Measurements from ENCODE around the gene CABYR. TPM values are rescaled to one million over a fixed set of nuclear protein-coding genes. Genes with fewer than 3 reads are reported as not detected.

CABYR gene, protein sequence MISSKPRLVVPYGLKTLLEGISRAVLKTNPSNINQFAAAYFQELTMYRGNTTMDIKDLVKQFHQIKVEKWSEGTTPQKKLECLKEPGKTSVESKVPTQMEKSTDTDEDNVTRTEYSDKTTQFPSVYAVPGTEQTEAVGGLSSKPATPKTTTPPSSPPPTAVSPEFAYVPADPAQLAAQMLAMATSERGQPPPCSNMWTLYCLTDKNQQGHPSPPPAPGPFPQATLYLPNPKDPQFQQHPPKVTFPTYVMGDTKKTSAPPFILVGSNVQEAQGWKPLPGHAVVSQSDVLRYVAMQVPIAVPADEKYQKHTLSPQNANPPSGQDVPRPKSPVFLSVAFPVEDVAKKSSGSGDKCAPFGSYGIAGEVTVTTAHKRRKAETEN
- total RNA-seq = 1 to 10 TPM in 1 of 2 donors, not detected in 1; 1.6 TPM

DNA sequence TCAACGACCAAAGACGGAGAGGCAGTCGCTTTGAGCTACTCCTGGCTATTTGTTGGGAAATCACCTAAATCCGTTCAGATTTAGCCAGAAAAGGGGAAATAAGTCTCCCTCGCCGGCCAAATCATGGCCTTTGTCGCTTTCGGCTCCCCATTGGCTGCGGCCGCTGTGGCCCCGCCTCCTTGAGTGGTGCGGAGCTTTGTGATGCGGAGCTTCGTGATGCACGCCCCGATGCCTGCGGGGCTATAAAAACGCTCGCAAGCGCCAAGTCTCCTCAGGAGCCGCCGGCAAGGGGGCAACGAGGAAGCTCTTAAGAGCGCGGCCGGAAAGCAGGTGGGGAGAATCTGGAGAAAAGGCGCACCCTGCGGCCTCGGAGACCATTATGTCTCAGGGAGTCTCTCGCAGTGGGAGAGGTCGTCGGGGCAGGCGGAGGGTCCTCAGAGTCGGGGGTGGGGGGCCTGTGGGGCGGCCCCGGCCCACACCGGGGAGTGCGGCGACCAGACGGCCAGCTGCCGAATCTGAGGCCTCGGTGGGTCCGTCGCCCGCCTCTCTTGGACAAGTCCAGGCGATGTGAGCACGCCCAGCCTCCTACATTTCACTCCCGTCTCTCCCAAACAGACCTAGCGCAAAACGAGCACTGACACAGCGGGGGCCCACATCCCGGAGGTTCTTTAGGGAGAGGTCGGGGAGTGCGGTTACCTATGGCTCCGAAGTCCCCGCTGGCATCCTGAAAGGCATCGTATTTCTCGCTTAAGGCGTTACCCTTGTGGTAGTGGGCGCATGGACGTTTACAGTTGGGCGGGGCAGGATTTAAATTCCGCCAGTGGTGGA lies at the start of gene CABYR:
Gene CABYR (plus strand): TSS at position 274 of the 828 bp plus-strand sequence. CDS start 4,053 bp downstream, outside the sequence.
- TF ChIP-seq, protein P1, sequence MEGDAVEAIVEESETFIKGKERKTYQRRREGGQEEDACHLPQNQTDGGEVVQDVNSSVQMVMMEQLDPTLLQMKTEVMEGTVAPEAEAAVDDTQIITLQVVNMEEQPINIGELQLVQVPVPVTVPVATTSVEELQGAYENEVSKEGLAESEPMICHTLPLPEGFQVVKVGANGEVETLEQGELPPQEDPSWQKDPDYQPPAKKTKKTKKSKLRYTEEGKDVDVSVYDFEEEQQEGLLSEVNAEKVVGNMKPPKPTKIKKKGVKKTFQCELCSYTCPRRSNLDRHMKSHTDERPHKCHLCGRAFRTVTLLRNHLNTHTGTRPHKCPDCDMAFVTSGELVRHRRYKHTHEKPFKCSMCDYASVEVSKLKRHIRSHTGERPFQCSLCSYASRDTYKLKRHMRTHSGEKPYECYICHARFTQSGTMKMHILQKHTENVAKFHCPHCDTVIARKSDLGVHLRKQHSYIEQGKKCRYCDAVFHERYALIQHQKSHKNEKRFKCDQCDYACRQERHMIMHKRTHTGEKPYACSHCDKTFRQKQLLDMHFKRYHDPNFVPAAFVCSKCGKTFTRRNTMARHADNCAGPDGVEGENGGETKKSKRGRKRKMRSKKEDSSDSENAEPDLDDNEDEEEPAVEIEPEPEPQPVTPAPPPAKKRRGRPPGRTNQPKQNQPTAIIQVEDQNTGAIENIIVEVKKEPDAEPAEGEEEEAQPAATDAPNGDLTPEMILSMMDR (IDR thresholded peaks at IDR 0.05) = no peak
- H3K9me3 ChIP-seq = no peaks in the 10 kb centered on the region
- peak; percentile 72 for DNase-seq
- H3K27ac ChIP-seq = no peak within 1 kb of the TSS
- peak within 1 kb of the TSS; percentile 63 for H3K4me3 ChIP-seq
- H3K36me3 ChIP-seq = no peaks in the 10 kb centered on the region
- H3K9ac ChIP-seq (ENCODE audit: low read depth in 2 of 2, low read length in 2 of 2) = peak within 1 kb of the TSS; percentile 7 to 37
- intact Hi-C loops (cut with DNase I) = no loop called here
- H3K27me3 ChIP-seq = no peaks in the 10 kb centered on the region
- H3K4me1 ChIP-seq = no peaks in the 10 kb centered on the region

DNA sequence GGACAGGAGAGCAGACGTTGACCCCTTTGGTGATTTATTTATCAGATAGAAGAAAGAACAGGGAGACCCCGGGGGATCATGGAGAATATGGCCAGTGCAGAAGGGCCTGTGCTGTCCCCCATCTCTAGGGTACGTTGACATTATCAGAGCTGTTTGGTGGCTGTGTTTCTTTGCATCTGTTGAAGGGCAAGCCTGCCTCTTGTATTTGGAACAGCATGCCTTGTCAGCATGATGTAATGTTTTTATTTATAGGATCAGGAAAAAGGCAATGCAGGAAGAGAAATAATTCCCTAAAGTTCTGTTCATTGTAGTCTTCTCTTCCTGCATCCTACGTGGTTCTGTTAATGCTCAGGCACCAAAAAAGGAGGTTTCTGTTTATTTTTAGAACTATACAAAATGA lies 49.8 kb upstream of the CABYR start:
- H3K4me1 ChIP-seq = no peaks in the 10 kb centered on the region
- H3K27ac ChIP-seq = no peak overlapping the region
- intact Hi-C loops (cut with DNase I) = no loop called here
- no peak overlapping the region for H3K9ac ChIP-seq (ENCODE audit: low read depth in 2 of 2, low read length in 2 of 2)
- H3K36me3 ChIP-seq = no peaks in the 10 kb centered on the region
- no peak overlapping the region for H3K4me3 ChIP-seq
- H3K27me3 ChIP-seq = no peaks in the 10 kb centered on the region
- TF ChIP-seq, protein P1 (IDR thresholded peaks at IDR 0.05) = no peak
- DNase-seq = no peak
- H3K9me3 ChIP-seq = no peaks in the 10 kb centered on the region

GRCh38 chr18:24089515-24090337 lies 49.1 kb upstream of the CABYR start:
- Histone ChIP-seq H3K9ac (ENCODE audit: low read depth in 2 of 2, low read length in 2 of 2) (no peak overlapping the region), H3K4me3 (no peak overlapping the region), H3K36me3 (no peaks in the 10 kb centered on the region), H3K27me3 (no peaks in the 10 kb centered on the region), H3K4me1 (no peaks in the 10 kb centered on the region), H3K27ac (no peak overlapping the region), H3K9me3 (no peaks in the 10 kb centered on the region)
- intact Hi-C loops (cut with DNase I) = no loop called here
- DNase-seq = no peak
- TF ChIP-seq, protein P1 (IDR thresholded peaks at IDR 0.05) = no peak

- DNase-seq = no peak
- Histone ChIP-seq H3K27me3 (no peaks in the 10 kb centered on the region), H3K27ac (no peak overlapping the region), H3K9ac (ENCODE audit: low read depth in 2 of 2, low read length in 2 of 2) (no peak overlapping the region), H3K4me1 (no peaks in the 10 kb centered on the region), H3K9me3 (no peaks in the 10 kb centered on the region), H3K36me3 (no peaks in the 10 kb centered on the region), H3K4me3 (no peak overlapping the region)
- TF ChIP-seq, protein P1 (IDR thresholded peaks at IDR 0.05) = no peak
- intact Hi-C loops (cut with DNase I) = no loop called here
These were observed 48.0 kb upstream of the CABYR start for GRCh38 chr18:24090876-24091275.

- H3K9ac ChIP-seq (ENCODE audit: low read depth in 2 of 2, low read length in 2 of 2) = no peak overlapping the region
- no peaks in the 10 kb centered on the region for H3K4me1 ChIP-seq
- H3K27ac ChIP-seq = no peak overlapping the region
- H3K4me3 ChIP-seq = no peak overlapping the region
- TF ChIP-seq, protein P1 (IDR thresholded peaks at IDR 0.05) = no peak
- intact Hi-C loops (cut with DNase I) = no loop called here
- no peaks in the 10 kb centered on the region for H3K27me3 ChIP-seq
- H3K9me3 ChIP-seq = no peaks in the 10 kb centered on the region
- no peaks in the 10 kb centered on the region for H3K36me3 ChIP-seq
- DNase-seq = no peak
These were observed 44.3 kb upstream of the CABYR start for GRCh38 chr18:24094561-24094960.
